Prostate gland (tissue), 2 donors: Measurements from ENCODE around the gene EXOC2. TPM values are rescaled to one million over a fixed set of nuclear protein-coding genes. Genes with fewer than 3 reads are reported as not detected.

Source experiments
- DNase-seq: peaks from one replicate; pipeline ENCODE4 v3.0.0-alpha.2; 2019; ENCODE audit warnings: low spot score
- H3K27ac ChIP-seq, 2 donors: fragments of 200-600 bp; sonication (generic); 2 replicates each; pipeline ENCODE4 v1.5.1; 2017 to 2019
- H3K27me3 ChIP-seq: fragments of 200-600 bp; sonication (generic); replicated peaks from 2 replicates; pipeline ENCODE4 v1.5.1; 2019; ENCODE audit not compliant: insufficient read depth
- H3K36me3 ChIP-seq, 2 donors: fragments of 200-600 bp; sonication (generic); 1 replicate in 1 of 2; 2 replicates in 1 of 2; pipeline versions ENCODE4 v1.5.1 to v1.8.1; 2017 to 2019
- H3K4me1 ChIP-seq: fragments of 200-600 bp; sonication (generic); replicated peaks from 2 replicates; pipeline ENCODE4 v1.5.1; 2019
- H3K4me3 ChIP-seq, 2 donors: fragments of 200-600 bp; sonication (generic); 2 replicates each; pipeline ENCODE4 v1.5.1; 2017 to 2019
- H3K9me3 ChIP-seq: fragments of 200-600 bp; sonication (generic); 2 replicates; pipeline ENCODE4 v1.5.1; 2017
- POLR2A ChIP-seq: fragments of 450-650 bp; IDR thresholded peaks from one replicate; pipeline ENCODE4 v1.6.1; 2016; ENCODE audit warnings: antibody characterized with exemption, mild to moderate bottlenecking
- POLR2AphosphoS5 ChIP-seq: sonication (generic); formaldehyde crosslinking; IDR thresholded peaks from one replicate; pipeline ENCODE4 v1.6.1; 2017; ENCODE audit warnings: antibody characterized with exemption
- WGBS: methylation state at CpG from one replicate; pipeline ENCODE4 v1.1.5; 2018; 5-methylcytosine and 5-hydroxymethylcytosine counted together
- intact Hi-C: fragments of 100-400 bp; cut with DNase I; formaldehyde crosslinking; loops from one replicate; pipeline ENCODE4 v1.14.2; 2022
- total RNA-seq, 2 donors: library from RNA; depleted of rRNA; stranded (reverse); fragments of >200 nt; gene quantifications; one replicate each; pipeline ENCODE4 v1.1.0, GENCODE V29; 2016
- TF ChIP-seq, protein P1 (sequence below), 4 experiments: fragments of 200-600 bp in 2 of 4; fragments of 450-650 bp in 2 of 4; sonication (generic) in 2 of 4; IDR thresholded peaks; 1 replicate in 3 of 4; 2 replicates in 1 of 4; pipeline ENCODE4 v1.5.1; 2016 to 2019; ENCODE audit warnings: antibody characterized with exemption in 4 of 4, mild to moderate bottlenecking in 2 of 4, moderate library complexity in 2 of 4

EXOC2 gene
- total RNA-seq, 2 donors from 2014 or later = 18.2 to 30.8 TPM

DNA sequence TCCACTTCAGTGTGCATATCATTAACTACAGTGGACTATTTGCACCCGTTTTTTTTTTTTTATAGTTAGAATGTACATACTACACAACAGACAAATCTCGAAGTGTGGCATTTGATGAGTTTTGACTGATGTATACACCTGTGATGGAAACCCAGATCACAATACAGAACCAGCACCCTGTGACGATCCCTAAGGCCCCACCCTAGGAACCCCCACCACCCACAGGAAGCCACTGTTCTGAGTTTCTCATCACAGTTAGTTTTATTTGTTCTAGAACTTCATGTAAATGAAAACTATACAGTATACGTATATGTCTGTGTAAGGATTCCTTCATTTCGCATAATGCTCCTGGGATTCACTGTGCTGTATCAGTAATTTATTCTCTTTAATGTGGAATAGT is 198.5 kb downstream of the EXOC2 start:
- intact Hi-C loops = no loop called here
- no peaks in the 10 kb centered on the region for H3K36me3 ChIP-seq
- DNase-seq = no peak
- H3K4me1 ChIP-seq = no peaks in the 10 kb centered on the region
- H3K9me3 ChIP-seq = no peaks in the 10 kb centered on the region
- TF ChIP-seq POLR2A (no peak), POLR2AphosphoS5 (no peak)
- TF ChIP-seq, protein P1, sequence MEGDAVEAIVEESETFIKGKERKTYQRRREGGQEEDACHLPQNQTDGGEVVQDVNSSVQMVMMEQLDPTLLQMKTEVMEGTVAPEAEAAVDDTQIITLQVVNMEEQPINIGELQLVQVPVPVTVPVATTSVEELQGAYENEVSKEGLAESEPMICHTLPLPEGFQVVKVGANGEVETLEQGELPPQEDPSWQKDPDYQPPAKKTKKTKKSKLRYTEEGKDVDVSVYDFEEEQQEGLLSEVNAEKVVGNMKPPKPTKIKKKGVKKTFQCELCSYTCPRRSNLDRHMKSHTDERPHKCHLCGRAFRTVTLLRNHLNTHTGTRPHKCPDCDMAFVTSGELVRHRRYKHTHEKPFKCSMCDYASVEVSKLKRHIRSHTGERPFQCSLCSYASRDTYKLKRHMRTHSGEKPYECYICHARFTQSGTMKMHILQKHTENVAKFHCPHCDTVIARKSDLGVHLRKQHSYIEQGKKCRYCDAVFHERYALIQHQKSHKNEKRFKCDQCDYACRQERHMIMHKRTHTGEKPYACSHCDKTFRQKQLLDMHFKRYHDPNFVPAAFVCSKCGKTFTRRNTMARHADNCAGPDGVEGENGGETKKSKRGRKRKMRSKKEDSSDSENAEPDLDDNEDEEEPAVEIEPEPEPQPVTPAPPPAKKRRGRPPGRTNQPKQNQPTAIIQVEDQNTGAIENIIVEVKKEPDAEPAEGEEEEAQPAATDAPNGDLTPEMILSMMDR (IDR thresholded peaks at IDR 0.05) = no peak
- H3K4me3 ChIP-seq = no peak overlapping the region
- H3K27me3 ChIP-seq = no peaks in the 10 kb centered on the region
- WGBS = 88% methylated on average over 5 of the region's 5 CpGs
- H3K27ac ChIP-seq = no peak overlapping the region

DNA sequence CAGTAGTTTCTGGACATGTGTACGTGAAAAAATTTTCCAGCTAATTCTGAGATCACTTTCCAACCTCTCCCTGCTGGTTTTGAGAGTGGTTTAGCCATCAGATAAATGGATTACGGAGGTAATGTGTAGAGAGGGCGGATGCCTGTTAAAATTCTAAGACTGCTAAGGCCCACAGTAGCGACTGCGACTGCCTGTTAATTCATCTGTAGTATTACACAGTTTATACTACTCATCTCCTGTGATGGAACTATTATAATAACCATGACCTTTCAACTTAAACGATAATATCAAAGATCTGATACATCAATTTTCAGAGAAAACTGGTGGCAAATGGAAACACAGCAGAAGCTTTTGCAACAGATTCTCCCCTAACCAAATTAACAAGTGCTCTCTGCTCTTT is 199.1 kb downstream of the EXOC2 start:
- H3K27ac ChIP-seq = no peak overlapping the region
- no peaks in the 10 kb centered on the region for H3K9me3 ChIP-seq
- no peaks in the 10 kb centered on the region for H3K4me1 ChIP-seq
- DNase-seq = no peak
- H3K36me3 ChIP-seq = no peaks in the 10 kb centered on the region
- H3K27me3 ChIP-seq = no peaks in the 10 kb centered on the region
- H3K4me3 ChIP-seq = no peak overlapping the region
- TF ChIP-seq POLR2A (no peak), POLR2AphosphoS5 (no peak)
- TF ChIP-seq, protein P1 (IDR thresholded peaks at IDR 0.05) = no peak
- intact Hi-C loops = no loop called here
- 88% methylated on average over 6 of the region's 6 CpGs for WGBS

DNA sequence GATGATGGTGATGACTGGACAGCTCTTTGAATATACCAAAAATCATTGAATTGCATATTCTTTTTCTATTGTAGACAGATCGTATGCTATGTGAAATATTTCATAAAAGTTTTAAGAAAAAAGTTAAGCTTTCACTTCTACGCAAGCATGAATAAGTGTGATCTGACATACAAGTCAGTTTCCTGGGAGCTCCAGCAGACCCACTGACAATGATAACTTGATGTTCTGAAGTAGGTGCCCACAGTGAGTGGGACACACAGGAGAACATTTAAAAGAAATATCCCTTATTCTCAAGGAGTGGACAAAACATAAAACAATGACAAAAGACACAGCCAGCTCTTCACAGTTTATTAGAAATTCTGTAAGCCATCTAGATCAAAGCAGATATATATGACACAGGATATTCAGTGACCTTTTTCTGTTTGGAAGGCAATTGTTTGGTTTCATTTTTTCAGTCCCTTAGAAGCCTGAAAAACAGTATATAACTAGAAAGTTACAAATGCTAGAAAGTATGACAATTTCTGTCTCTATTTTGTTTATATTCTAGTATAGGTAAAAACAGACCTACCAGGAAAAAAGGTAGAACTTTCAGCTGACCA is 200.0 kb downstream of the EXOC2 start:
- TF ChIP-seq, protein P1 (IDR thresholded peaks at IDR 0.05) = no peak
- TF ChIP-seq POLR2AphosphoS5 (no peak), POLR2A (no peak)
- 95% methylated on average over 2 of the region's 2 CpGs for WGBS
- DNase-seq = no peak
- no peaks in the 10 kb centered on the region for H3K36me3 ChIP-seq
- H3K9me3 ChIP-seq = no peaks in the 10 kb centered on the region
- no peak overlapping the region for H3K4me3 ChIP-seq
- H3K27me3 ChIP-seq = no peaks in the 10 kb centered on the region
- H3K4me1 ChIP-seq = no peaks in the 10 kb centered on the region
- intact Hi-C loops = no loop called here
- H3K27ac ChIP-seq = no peak overlapping the region

DNA sequence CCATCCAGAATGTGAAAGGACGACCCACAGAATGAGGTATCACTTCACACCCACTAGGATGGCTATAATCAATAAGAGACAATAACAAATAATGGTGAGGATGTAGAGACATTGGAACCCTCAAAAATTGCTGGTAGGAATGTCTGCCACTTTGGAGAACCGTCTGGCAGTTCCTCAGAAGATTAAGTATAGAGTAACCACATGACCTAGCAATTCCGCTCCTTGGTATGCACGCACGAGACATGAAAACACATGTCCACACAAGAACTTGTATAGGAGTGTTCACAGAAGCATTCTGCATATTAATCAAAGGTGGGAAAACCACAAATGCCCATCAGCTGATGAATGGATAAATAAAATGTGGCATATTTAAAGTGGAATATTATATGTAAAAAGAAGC is 200.8 kb downstream of the EXOC2 start:
- no peak for TF ChIP-seq POLR2A
- no peak for DNase-seq
- H3K36me3 ChIP-seq = no peaks in the 10 kb centered on the region
- WGBS = 98% methylated on average over 5 of the region's 5 CpGs
- no peaks in the 10 kb centered on the region for H3K9me3 ChIP-seq
- intact Hi-C loops = no loop called here
- H3K27me3 ChIP-seq = no peaks in the 10 kb centered on the region
- H3K4me1 ChIP-seq = no peaks in the 10 kb centered on the region
- H3K4me3 ChIP-seq = no peak overlapping the region
- no peak overlapping the region for H3K27ac ChIP-seq

DNA sequence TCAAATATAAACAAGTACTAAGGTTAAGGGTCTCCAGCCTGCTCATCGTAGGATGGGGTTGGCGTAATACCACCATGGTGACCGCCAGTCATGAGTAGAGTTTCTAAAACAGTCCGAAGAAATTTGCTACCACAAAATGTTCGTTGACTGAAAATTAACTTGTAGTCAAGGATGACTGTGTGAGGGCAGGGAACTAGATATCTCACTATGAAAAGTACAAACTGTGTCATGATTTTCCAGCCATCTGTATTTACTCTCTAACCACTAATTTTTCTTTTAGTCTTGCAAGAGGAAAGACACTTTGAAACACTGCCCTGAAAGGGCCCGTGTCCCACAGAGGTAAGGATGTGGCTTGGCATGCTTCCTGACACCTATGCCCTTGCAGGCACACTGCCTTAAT is 201.7 kb downstream of the EXOC2 start:
- WGBS = 73% methylated on average over 6 of the region's 6 CpGs

More for the DNA sequence above, 201.7 kb downstream of the EXOC2 start:
- Histone ChIP-seq H3K9me3 (no peaks in the 10 kb centered on the region), H3K36me3 (no peaks in the 10 kb centered on the region), H3K27me3 (no peaks in the 10 kb centered on the region), H3K4me3 (no peak overlapping the region), H3K4me1 (no peaks in the 10 kb centered on the region), H3K27ac (no peak overlapping the region)
- TF ChIP-seq, protein P1 (IDR thresholded peaks at IDR 0.05) = no peak
- TF ChIP-seq POLR2AphosphoS5 = no peak
- TF ChIP-seq POLR2A = no peak
- DNase-seq = no peak
- intact Hi-C loops = no loop called here
